Urinary bladder (tissue), 4 donors: ENCODE measurements around the gene PRR18. TPM values are rescaled to one million over a fixed set of nuclear protein-coding genes. Genes with fewer than 3 reads are reported as not detected.
A peak's percentile ranks its signal among the peaks of the same experiment; 100 is the strongest.

Experiments
- DNase-seq: peaks from one replicate; pipeline ENCODE4 v3.0.0-alpha.2; 2015; ENCODE audit errors: extremely low spot score
- H3K27ac ChIP-seq: one replicate; pipeline ENCODE4 v1.5.1; 2013; ENCODE audit warnings: low read depth, mild to moderate bottlenecking, moderate library complexity
- H3K36me3 ChIP-seq: one replicate; pipeline ENCODE4 v1.6.1; 2013; ENCODE audit warnings: mild to moderate bottlenecking, moderate library complexity; ENCODE audit not compliant: insufficient read depth
- H3K4me1 ChIP-seq: one replicate; pipeline ENCODE4 v1.6.1; 2013; ENCODE audit warnings: mild to moderate bottlenecking, moderate library complexity; ENCODE audit not compliant: insufficient read depth
- H3K4me3 ChIP-seq: one replicate; pipeline ENCODE4 v1.5.1; 2013; ENCODE audit warnings: low read depth, low read length
- WGBS: extraction: QIAGEN DNeasy Blood & Tissue Kit; methylation state at CpG from one replicate; pipeline ENCODE4 v1.1.7; 2013; 5-methylcytosine and 5-hydroxymethylcytosine counted together
- polyA plus RNA-seq: library from polyadenylated mRNA; stranded (reverse); fragments of 200-250 nt; gene quantifications from one replicate; pipeline ENCODE4 v1.2.3, GENCODE V29; 2013
- total RNA-seq: library from RNA; depleted of rRNA; stranded (reverse); fragments of >200 nt; gene quantifications from one replicate; pipeline ENCODE4 v1.2.3, GENCODE V29; 2014
- donor health status: healthy with polysubstance abuse.
- donor health status: healthy.

PRR18 gene
- total and polyA plus RNA-seq, 2 donors = not detected

- Histone ChIP-seq H3K4me1 (peaks cover 3% of the 10 kb centered on the region), H3K36me3 (no peaks in the 10 kb centered on the region), H3K27ac (peak within 1 kb of the TSS; percentile 68), H3K4me3 (peak within 1 kb of the TSS; percentile 63)
- under 1% methylated on average over 73 of the region's 73 CpGs for WGBS
- peak; percentile 43 for DNase-seq
Observed at GRCh38 chr6:166342349-166343149, 34.4 kb upstream of the PRR18 start, which contains the start of gene SFT2D1. SFT2D1 (minus strand) TSS chr6:166342545; CDS start chr6:166342481, 64 bp downstream.

- Histone ChIP-seq H3K4me1 (peaks cover 3% of the 10 kb centered on the region), H3K36me3 (no peaks in the 10 kb centered on the region), H3K27ac (peak overlapping the region; percentile 63), H3K4me3 (peak overlapping the region; percentile 63)
- whole genome bisulfite sequencing = under 1% methylated on average over 16 of the region's 16 CpGs
- no peak for DNase-seq
Observed at GRCh38 chr6:166341977-166342348, 33.8 kb upstream of the PRR18 start.

- no peak for DNase-seq
- peak overlapping the region; percentile 63 for H3K4me3 ChIP-seq
- H3K36me3 ChIP-seq = no peaks in the 10 kb centered on the region
- H3K4me1 ChIP-seq = peaks cover 3% of the 10 kb centered on the region
- WGBS = 33% methylated on average over 7 of the region's 7 CpGs
- H3K27ac ChIP-seq = no peak overlapping the region
Observed at GRCh38 chr6:166341464-166341863, 33.3 kb upstream of the PRR18 start.

GRCh38 chr6:166338854-166339253 lies 30.7 kb upstream of the PRR18 start:
- Histone ChIP-seq H3K4me1 (peaks cover 3% of the 10 kb centered on the region), H3K27ac (no peak overlapping the region)

GRCh38 chr6:166336847-166337246 lies 28.7 kb upstream of the PRR18 start:
- peaks cover 3% of the 10 kb centered on the region for H3K4me1 ChIP-seq
- 82% methylated on average over 3 of the region's 3 CpGs for WGBS
- H3K4me3 ChIP-seq = no peak overlapping the region

More at GRCh38 chr6:166338854-166339253, 30.7 kb upstream of the PRR18 start:
- no peaks in the 10 kb centered on the region for H3K36me3 ChIP-seq
- no peak for DNase-seq
- WGBS = 96% methylated on average over 9 of the region's 9 CpGs
- no peak overlapping the region for H3K4me3 ChIP-seq

GRCh38 chr6:166335378-166336302 lies 27.4 kb upstream of the PRR18 start:
- no peak for DNase-seq
- H3K4me1 ChIP-seq = peaks cover 3% of the 10 kb centered on the region
- H3K4me3 ChIP-seq = no peak overlapping the region
- H3K36me3 ChIP-seq = no peaks in the 10 kb centered on the region
- 87% methylated on average over 11 of the region's 11 CpGs for WGBS
- no peak overlapping the region for H3K27ac ChIP-seq

More at GRCh38 chr6:166336847-166337246, 28.7 kb upstream of the PRR18 start:
- Histone ChIP-seq H3K27ac (no peak overlapping the region), H3K36me3 (no peaks in the 10 kb centered on the region)
- DNase-seq = no peak

- no peak overlapping the region for H3K27ac ChIP-seq
- H3K4me3 ChIP-seq = no peak overlapping the region
- H3K36me3 ChIP-seq = no peaks in the 10 kb centered on the region
- peaks cover 3% of the 10 kb centered on the region for H3K4me1 ChIP-seq
- 97% methylated on average over 8 of the region's 8 CpGs for WGBS
- DNase-seq = no peak
Observed at GRCh38 chr6:166334878-166335277, 26.7 kb upstream of the PRR18 start.

GRCh38 chr6:166333172-166333995 lies 25.2 kb upstream of the PRR18 start:
- Histone ChIP-seq H3K36me3 (no peaks in the 10 kb centered on the region), H3K4me3 (no peak overlapping the region), H3K4me1 (peaks cover 2% of the 10 kb centered on the region), H3K27ac (no peak overlapping the region)
- DNase-seq = no peak
- 89% methylated on average over 23 of the region's 23 CpGs for WGBS

GRCh38 chr6:166331503-166332415 lies 23.6 kb upstream of the PRR18 start:
- Histone ChIP-seq H3K4me1 (no peaks in the 10 kb centered on the region), H3K36me3 (no peaks in the 10 kb centered on the region), H3K4me3 (no peak overlapping the region), H3K27ac (no peak overlapping the region)
- 78% methylated on average over 13 of the region's 13 CpGs for WGBS
- DNase-seq = no peak

- no peak overlapping the region for H3K27ac ChIP-seq
- H3K4me1 ChIP-seq = no peaks in the 10 kb centered on the region
- no peak overlapping the region for H3K4me3 ChIP-seq
- 28% methylated on average over 11 of the region's 11 CpGs for WGBS
- no peak for DNase-seq
- no peaks in the 10 kb centered on the region for H3K36me3 ChIP-seq
Observed at GRCh38 chr6:166330612-166331011, 22.4 kb upstream of the PRR18 start.

GRCh38 chr6:166325383-166326042 lies 17.3 kb upstream of the PRR18 start:
- no peak overlapping the region for H3K27ac ChIP-seq
- 87% methylated on average over 6 of the region's 6 CpGs for WGBS
- DNase-seq = no peak
- peaks cover 2% of the 10 kb centered on the region for H3K36me3 ChIP-seq
- H3K4me1 ChIP-seq = no peaks in the 10 kb centered on the region
- H3K4me3 ChIP-seq = no peak overlapping the region

GRCh38 chr6:166323395-166323794 lies 15.2 kb upstream of the PRR18 start:
- H3K27ac ChIP-seq = no peak overlapping the region
- 85% methylated on average over 5 of the region's 5 CpGs for WGBS
- peaks cover 2% of the 10 kb centered on the region for H3K36me3 ChIP-seq
- no peak for DNase-seq
- no peak overlapping the region for H3K4me3 ChIP-seq
- H3K4me1 ChIP-seq = no peaks in the 10 kb centered on the region
